ENCODE results near the gene LBHD1.
A peak's percentile ranks its signal among the peaks of the same experiment; 100 is the strongest.
"Not testable (repeated sequence)": the region's sequence is repeated elsewhere in the genome, so short reads cannot be mapped to it uniquely, and the experiment has no call there.

Gene LBHD1

GRCh38 chr11:62678433-62678769 lies 6.3 kb upstream of the LBHD1 start:
- DNase-seq (ENCODE audit: low read depth): no peak
- peak overlapping the region; percentile 95 for H3K4me3 ChIP-seq (ENCODE audit: low read length)
- TF ChIP-seq CTCF (conservative IDR thresholded peaks at IDR 0.05; ENCODE audit: low read length): no peak

GRCh38 chr11:62677714-62678113 lies 5.6 kb upstream of the LBHD1 start:
- H3K4me3 ChIP-seq (ENCODE audit: low read length): peak overlapping the region; percentile 95
- DNase-seq (ENCODE audit: low read depth): no peak
- TF ChIP-seq CTCF (conservative IDR thresholded peaks at IDR 0.05; ENCODE audit: low read length): no peak

GRCh38 chr11:62677156-62677555 lies 5.1 kb upstream of the LBHD1 start:
- no peak for DNase-seq (ENCODE audit: low read depth)
- H3K4me3 ChIP-seq (ENCODE audit: low read length): no peak overlapping the region

GRCh38 chr11:62676698-62677097 lies 4.6 kb upstream of the LBHD1 start:
- no peak overlapping the region for H3K4me3 ChIP-seq (ENCODE audit: low read length)
- TF ChIP-seq CTCF (conservative IDR thresholded peaks at IDR 0.05; ENCODE audit: low read length): 0 out of 2 replicates have a peak, but pooled peaks have one; percentile 1
- no peak for DNase-seq (ENCODE audit: low read depth)

More at GRCh38 chr11:62677156-62677555, 5.1 kb upstream of the LBHD1 start:
- no peak for TF ChIP-seq CTCF (conservative IDR thresholded peaks at IDR 0.05; ENCODE audit: low read length)

- not testable (repeated sequence) for H3K4me3 ChIP-seq (ENCODE audit: low read length); DNase-seq (ENCODE audit: low read depth)
Observed at GRCh38 chr11:62675415-62675814, 3.3 kb upstream of the LBHD1 start.

- H3K4me3 ChIP-seq (ENCODE audit: low read length): no peak overlapping the region
- TF ChIP-seq CTCF (conservative IDR thresholded peaks at IDR 0.05; ENCODE audit: low read length): no peak
- DNase-seq (ENCODE audit: low read depth): no peak
Observed at GRCh38 chr11:62673196-62673525, 1.1 kb upstream of the LBHD1 start.

- no peak for TF ChIP-seq CTCF (conservative IDR thresholded peaks at IDR 0.05; ENCODE audit: low read length)
- H3K4me3 ChIP-seq (ENCODE audit: low read length): peak overlapping the region; percentile 88
- no peak for DNase-seq (ENCODE audit: low read depth)
Observed at GRCh38 chr11:62671236-62671607, 845 bp downstream of the LBHD1 start.

- TF ChIP-seq CTCF (conservative IDR thresholded peaks at IDR 0.05; ENCODE audit: low read length): no peak
- DNase-seq (ENCODE audit: low read depth): no peak
- no peak overlapping the region for H3K4me3 ChIP-seq (ENCODE audit: low read length)
Observed at GRCh38 chr11:62669420-62670161, 2.5 kb downstream of the LBHD1 start.

Measured in AG10803 (cell line).